HG03460 (cell line): Measurements from ENCODE around the gene PWWP2B.
"Not testable (repeated sequence)": the region's sequence is repeated elsewhere in the genome, so short reads cannot be mapped to it uniquely, and the experiment has no call there.

Experiments
- ATAC-seq: cut with Tn5 transposase; IDR thresholded peaks from one replicate; pipeline ENCODE4 v1.9.1; 2021; ENCODE audit not compliant: unreplicated experiment

PWWP2B gene

DNA sequence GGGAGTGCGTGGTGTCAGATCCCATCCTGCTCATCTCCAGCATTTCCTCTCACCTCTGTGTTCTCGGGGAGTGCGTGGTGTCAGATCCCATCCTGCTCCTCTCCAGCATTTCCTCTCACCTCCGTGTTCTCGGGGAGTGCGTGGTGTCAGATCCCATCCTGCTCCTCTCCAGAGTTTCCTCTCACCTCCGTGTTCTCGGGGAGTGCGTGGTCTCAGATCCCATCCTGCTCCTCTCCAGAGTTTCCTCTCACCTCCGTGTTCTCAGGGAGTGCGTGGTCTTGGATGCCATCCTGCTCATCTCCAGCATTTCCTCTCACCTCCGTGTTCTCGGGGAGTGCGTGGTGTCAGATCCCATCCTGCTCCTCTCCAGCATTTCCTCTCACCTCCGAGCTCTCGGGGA is 18.0 kb upstream of the PWWP2B start:
- not testable (repeated sequence) for ATAC-seq

GRCh38 chr10:132380986-132381385 is 16.0 kb upstream of the PWWP2B start:
- not testable (repeated sequence) for ATAC-seq

DNA sequence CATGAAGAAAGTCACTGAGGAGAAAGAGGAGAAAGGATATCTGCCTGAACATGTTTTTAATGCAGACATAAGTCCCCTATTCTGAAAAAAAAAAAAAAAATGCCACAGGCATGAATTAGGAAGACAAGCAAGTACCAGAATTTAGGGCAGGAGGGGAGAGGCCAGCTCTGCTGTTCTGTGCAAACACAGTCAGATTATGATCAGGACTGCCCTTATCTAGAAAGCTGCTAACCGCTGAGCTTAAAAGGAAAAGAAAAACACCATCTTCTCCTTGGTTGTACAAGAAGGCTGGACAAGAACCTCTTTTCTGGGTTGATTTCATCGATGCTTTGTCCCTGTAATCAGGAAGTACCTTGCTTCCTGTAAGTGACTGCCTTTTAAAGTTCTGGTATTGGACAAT is 15.3 kb upstream of the PWWP2B start:
- no peak for ATAC-seq

- no peak for ATAC-seq
Measured at GRCh38 chr10:132382231-132382922, 14.6 kb upstream of the PWWP2B start.

DNA sequence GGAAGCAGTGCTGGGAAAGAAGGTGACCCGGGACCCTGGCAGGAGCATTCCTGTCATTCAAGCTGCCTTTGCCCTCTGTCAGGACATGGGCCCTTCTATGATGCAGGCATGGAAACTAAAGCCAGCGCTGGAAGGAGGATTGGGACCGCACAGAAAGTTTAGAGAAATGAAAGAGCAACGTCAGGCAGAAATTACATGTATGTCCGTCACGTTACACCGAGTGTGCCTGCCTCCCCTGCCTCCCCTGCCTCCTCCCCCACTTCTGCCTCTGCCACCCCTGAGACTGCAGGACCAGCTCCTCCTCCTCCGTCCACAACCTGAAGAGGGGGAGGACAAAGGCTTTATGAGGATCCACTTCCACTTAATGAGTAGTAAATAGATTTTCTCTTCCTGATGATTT is 13.9 kb upstream of the PWWP2B start:
- ATAC-seq = no peak

GRCh38 chr10:132383751-132384196 is 13.2 kb upstream of the PWWP2B start:
- ATAC-seq = no peak

- ATAC-seq = no peak
Measured at GRCh38 chr10:132384618-132385388, 12.2 kb upstream of the PWWP2B start.

GRCh38 chr10:132385389-132385667 is 11.7 kb upstream of the PWWP2B start:
- ATAC-seq = no peak

- no peak for ATAC-seq
Measured at GRCh38 chr10:132385721-132386418, 11.1 kb upstream of the PWWP2B start.

GRCh38 chr10:132386419-132386831 is 10.6 kb upstream of the PWWP2B start:
- no peak for ATAC-seq

- not testable (repeated sequence) for ATAC-seq
Measured at GRCh38 chr10:132386896-132387295, 10.1 kb upstream of the PWWP2B start.

GRCh38 chr10:132387764-132388210 is 9.2 kb upstream of the PWWP2B start:
- ATAC-seq = peak; percentile 73

GRCh38 chr10:132388891-132389432 is 8.0 kb upstream of the PWWP2B start:
- ATAC-seq = no peak

DNA sequence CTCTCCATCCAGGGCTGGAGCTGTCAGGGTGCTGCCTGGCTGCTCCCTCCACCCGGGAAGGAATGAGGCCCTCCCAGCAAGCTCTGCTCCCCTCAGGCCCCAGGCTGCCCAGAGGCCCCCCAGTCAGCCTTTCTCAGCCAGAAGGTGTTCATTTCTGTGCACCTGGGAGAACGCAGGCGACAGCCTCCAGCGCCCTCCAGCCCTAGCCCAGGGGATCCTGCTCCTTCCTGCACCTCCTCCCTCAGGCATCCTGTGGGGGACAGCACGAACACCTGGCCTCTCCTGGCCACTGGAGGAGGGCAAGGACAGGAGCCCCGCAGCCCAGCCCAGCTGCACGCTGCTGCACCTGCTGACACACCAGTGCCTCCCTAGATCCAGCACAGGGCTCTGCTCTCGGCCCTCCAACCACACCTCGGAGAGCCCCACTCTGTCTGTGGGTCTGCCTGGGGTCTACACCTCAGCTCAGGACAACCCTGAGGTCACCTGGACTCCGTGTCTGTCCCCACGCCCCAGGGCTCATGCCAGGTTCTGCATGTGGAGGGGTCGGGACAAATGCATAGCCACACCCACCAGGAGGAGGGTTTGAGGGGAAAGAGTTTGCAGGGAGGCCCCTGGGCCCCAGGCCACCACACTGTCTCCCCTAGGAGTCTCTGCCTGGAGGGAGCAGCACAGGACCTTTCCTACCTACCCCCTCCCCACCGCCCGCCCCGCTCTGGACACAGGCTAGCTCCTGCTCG is 7.4 kb upstream of the PWWP2B start:
- ATAC-seq = no peak

GRCh38 chr10:132390170-132390920 is 6.7 kb upstream of the PWWP2B start:
- ATAC-seq = no peak

GRCh38 chr10:132390921-132391675 is 5.9 kb upstream of the PWWP2B start:
- ATAC-seq = no peak

DNA sequence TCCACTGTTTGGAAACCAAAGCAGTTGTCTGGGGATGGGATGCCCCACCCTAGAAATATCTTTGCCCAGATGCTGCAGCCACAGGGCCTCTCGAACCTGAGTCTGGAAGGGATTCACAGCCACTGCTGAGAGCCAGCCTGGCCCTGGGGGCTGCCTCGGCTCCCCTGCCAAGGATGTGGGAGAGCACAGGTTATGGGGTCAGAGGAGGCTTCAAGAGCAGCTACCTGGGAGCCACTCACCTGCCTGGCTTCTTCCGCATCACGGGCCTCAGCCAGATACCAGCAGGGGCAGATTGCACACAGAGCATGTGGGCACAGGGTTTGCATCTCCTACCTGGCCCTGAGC is 5.4 kb upstream of the PWWP2B start:
- ATAC-seq = no peak

DNA sequence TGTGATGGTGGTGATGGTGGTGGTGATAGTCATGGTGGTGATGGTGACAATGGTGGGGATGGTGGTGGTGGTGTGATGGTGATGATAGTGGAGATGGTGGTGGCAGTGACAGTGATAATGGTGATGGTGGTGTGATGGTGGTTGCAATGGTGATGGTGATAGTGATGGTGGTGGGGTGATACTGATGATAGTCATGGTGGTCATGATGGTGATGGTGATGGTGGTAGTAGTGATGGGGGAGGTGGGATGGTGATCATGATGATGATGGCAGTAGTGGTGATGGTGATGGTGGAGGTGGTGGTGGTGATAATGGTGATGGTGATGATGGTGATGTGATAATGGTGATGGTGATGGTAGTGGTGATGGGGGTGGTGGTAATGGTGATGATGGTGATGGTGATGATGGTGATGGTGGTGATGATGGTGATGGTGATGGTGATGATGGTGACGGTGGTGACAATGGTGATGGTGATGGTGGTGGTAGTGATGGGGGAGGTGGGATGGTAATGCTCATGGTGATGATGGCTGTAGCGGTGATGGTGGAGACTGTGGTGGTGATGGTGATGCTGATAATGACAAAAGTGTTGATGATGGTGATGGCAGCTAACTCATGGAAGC is 4.7 kb upstream of the PWWP2B start:
- ATAC-seq = no peak
